Measurements from ENCODE around the gene ZFYVE26. TPM values are rescaled to one million over a fixed set of nuclear protein-coding genes. Genes with fewer than 3 reads are reported as not detected.

The ZFYVE26 gene
- total RNA-seq, 1 experiment from 2014 or later: 13.2 TPM

- H3K9me2 ChIP-seq (ENCODE audit: insufficient read depth): no peaks in the 10 kb centered on the region
- intact Hi-C loops (cut with micrococcal nuclease): no loop called here
- no peak overlapping the region for H3K27ac ChIP-seq (ENCODE audit: low read depth, low read length)
- no peaks in the 10 kb centered on the region for H3K9me3 ChIP-seq (ENCODE audit: control insufficient read depth in 1 of 2, insufficient read depth in 1 of 2, low read depth in 1 of 2, low read length in 2 of 2)
- TF ChIP-seq ELF1 (IDR thresholded peaks at IDR 0.05; ENCODE audit: borderline replicate concordance, low read depth): no peak
- H3K9ac ChIP-seq (ENCODE audit: low read length): no peak overlapping the region
- ChIA-PET RAD21 (ENCODE audit: low non-redundant PET in 1 of 2, low total read pairs in 2 of 2, uncharacterized antibody in 2 of 2, unreplicated experiment in 2 of 2) (no interaction called here), CTCF (no interaction called here), POLR2A (no interaction called here)
- H3K27me3 ChIP-seq (ENCODE audit: insufficient read depth, low read length): no peaks in the 10 kb centered on the region
- no peak overlapping the region for H3K4me2 ChIP-seq (ENCODE audit: low read length)
- H2AFZ ChIP-seq (ENCODE audit: low read depth, low read length, poor library complexity, severe bottlenecking): no peak overlapping the region
- no peaks in the 10 kb centered on the region for H4K20me1 ChIP-seq (ENCODE audit: insufficient read depth)
- H3K4me1 ChIP-seq (ENCODE audit: control insufficient read depth in 1 of 2, insufficient read depth in 2 of 2, low read length in 2 of 2): peaks cover 0 to 11% of the 10 kb centered on the region in 2 experiments; a peak in 2 of 4 replicates
- no peak overlapping the region for H3K4me3 ChIP-seq (replicated peaks in 1 of 2; ENCODE audit: low read depth in 1 of 2, low read length in 2 of 2)
- DNase-seq (ENCODE audit: low read depth, low spot score) (no peak), ATAC-seq (peak; percentile 60)
- H3K36me3 ChIP-seq (ENCODE audit: control insufficient read depth in 1 of 2, insufficient read depth in 2 of 2, low read length in 2 of 2): no peaks in the 10 kb centered on the region
- no peaks in the 10 kb centered on the region for H3K79me2 ChIP-seq (ENCODE audit: insufficient read depth, low read length)
- no TSS peak for BruUV-seq (replicated peaks)
Observed at GRCh38 chr14:67734675-67735074, 81.7 kb downstream of the ZFYVE26 start.

- Histone ChIP-seq H3K4me2 (ENCODE audit: low read length) (no peak overlapping the region), H4K20me1 (ENCODE audit: insufficient read depth) (no peaks in the 10 kb centered on the region), H3K4me1 (ENCODE audit: control insufficient read depth in 1 of 2, insufficient read depth in 2 of 2, low read length in 2 of 2) (peaks cover 0 to 1% of the 10 kb centered on the region in 2 experiments; a peak in 2 of 4 replicates), H2AFZ (ENCODE audit: low read depth, low read length, poor library complexity, severe bottlenecking) (no peak overlapping the region), H3K27ac (ENCODE audit: low read depth, low read length) (no peak overlapping the region), H3K36me3 (ENCODE audit: control insufficient read depth in 1 of 2, insufficient read depth in 2 of 2, low read length in 2 of 2) (no peaks in the 10 kb centered on the region), H3K9me3 (ENCODE audit: control insufficient read depth in 1 of 2, insufficient read depth in 1 of 2, low read depth in 1 of 2, low read length in 2 of 2) (no peaks in the 10 kb centered on the region), H3K9ac (ENCODE audit: low read length) (no peak overlapping the region), H3K79me2 (ENCODE audit: insufficient read depth, low read length) (no peaks in the 10 kb centered on the region), H3K9me2 (ENCODE audit: insufficient read depth) (no peaks in the 10 kb centered on the region), H3K4me3 (replicated peaks in 1 of 2; ENCODE audit: low read depth in 1 of 2, low read length in 2 of 2) (no peak overlapping the region), H3K27me3 (ENCODE audit: insufficient read depth, low read length) (no peaks in the 10 kb centered on the region)
- TF ChIP-seq CEBPB (IDR thresholded peaks at IDR 0.05; ENCODE audit: low read depth) (no peak), FOSL1 (IDR thresholded peaks at IDR 0.05; ENCODE audit: low read depth) (no peak), ATF3 (IDR thresholded peaks at IDR 0.05) (no peak), ZFX (IDR thresholded peaks at IDR 0.05) (no peak), MAX (IDR thresholded peaks at IDR 0.05) (no peak), CBX3 (IDR thresholded peaks at IDR 0.05; ENCODE audit: low read depth) (no peak), ZNF274 (IDR thresholded peaks at IDR 0.05; ENCODE audit: low read depth, low read length) (no peak)
- POLR2A ChIA-PET: no interaction called here
- CTCF ChIA-PET: no interaction called here
- no TSS peak for BruUV-seq (replicated peaks)
- no peak for ATAC-seq
- intact Hi-C loops (cut with micrococcal nuclease): no loop called here
- RAD21 ChIA-PET (ENCODE audit: low non-redundant PET in 1 of 2, low total read pairs in 2 of 2, uncharacterized antibody in 2 of 2, unreplicated experiment in 2 of 2): no interaction called here
- no peak for DNase-seq (ENCODE audit: low read depth, low spot score)
Observed at GRCh38 chr14:67733616-67734015, 82.8 kb downstream of the ZFYVE26 start.
